Cerebellar cortex (tissue), 1 donor: ENCODE results near the gene AZIN2.

ENCODE experiments used
- DNase-seq: peaks from one replicate; pipeline ENCODE4 v3.0.0-alpha.2; 2015; ENCODE audit warnings: low spot score

Gene AZIN2

DNA sequence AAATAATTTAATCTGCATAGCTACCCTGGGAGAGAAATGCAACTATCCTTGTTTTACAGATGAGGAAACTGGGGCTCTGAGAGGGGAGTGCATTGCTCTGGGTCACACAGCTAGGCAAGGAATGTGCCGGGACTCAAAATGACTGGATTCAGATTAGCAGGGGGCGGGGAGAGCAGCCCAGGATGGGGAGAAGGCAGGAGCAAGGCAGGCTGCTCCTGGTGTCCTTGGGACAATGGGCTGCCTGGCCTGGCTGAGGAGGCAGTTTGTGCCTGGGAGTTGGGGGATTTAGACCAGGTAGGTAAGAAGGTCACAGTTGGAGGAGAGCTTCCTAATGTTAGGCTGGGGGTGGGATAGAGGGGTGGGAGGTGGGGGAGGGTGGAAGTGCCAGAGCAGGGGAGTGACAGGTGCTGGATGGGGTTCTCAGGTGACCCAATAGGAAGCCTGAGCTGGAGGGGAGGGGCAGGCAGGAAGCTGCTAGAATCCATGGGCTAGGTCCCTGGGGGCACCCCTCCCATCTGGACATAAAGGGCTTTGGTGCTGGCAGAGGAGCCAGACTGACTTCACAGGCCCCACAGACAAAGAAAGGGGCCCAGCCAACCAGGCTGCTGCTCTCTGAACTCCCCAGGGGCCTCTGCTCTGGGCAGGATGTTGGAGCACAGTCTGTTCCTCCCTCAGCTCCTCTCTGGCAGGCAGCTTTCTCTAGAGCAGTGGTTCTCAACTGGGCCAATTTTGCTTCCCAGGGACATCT is 71.9 kb downstream of the AZIN2 start:
- peak; percentile 31 for DNase-seq

DNA sequence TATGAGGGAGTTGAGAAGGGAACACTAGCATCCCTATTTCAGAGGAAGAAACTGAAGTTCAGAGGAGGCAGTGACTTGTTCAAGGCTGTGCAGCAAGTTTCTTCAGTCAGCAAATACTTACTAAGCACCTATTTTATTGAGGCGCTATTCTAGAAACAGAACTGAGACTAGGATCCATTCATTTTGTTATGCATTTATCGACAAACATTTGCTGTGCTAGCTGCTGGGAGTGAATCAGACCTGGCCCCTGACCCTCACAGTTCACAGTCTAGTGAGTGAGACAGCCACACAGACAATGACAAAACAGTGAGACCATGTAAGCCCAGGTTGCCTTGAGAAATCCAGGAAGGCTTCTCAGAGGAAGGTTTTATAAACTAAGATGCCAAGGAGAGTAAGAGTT is 72.7 kb downstream of the AZIN2 start:
- DNase-seq: no peak

DNA sequence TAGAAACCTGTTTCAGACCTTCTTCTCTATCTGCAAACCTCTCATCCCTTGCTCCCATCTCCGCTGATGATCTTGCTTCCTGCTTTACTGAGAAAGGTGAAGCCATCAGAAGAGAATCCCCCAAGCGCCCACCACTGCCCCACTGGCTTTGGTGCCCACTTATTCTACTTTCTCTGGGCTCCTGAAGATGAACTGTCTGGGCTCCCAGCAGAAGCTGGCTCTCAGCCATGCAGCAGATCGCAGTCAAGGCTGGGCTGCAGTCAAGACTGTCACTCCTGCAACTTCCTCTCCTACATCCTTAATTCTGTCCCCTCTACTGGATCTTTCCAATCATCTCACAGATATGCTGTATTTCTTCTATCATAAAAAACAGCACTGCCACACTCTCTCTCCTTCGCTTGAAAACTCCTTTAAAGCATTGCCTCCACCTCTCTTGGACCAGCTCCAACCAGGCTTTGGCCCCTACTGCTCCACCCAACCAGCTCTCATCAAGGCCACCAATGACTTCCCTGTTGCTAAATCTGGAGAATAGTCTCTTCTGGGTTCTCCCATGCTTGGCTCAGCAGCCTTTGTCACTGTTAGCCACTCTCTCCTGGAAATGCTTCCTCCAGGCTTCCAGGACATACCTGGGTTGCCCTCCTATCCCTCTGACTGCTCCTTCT is 75.1 kb downstream of the AZIN2 start:
- DNase-seq: peak; percentile 45

DNA sequence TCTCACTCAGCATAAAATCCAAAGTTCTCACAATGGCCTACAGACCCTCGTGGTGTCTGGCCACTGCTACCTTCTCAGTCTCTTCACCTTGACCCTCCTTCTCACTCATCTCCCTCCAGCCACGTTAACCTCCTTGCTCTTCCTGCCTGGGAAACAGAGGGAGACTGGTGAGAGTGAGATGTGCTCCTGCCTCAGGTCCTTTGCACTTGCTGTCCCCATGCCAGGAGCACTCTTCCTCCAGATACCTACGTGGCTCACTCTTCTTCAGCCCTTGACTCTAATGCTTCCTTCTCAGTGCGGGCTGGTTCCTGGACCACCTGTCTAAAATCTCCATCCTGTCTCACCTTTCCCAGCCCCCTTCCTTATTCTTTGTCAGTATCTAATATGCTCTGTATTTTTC is 76.2 kb downstream of the AZIN2 start:
- DNase-seq: no peak

DNA sequence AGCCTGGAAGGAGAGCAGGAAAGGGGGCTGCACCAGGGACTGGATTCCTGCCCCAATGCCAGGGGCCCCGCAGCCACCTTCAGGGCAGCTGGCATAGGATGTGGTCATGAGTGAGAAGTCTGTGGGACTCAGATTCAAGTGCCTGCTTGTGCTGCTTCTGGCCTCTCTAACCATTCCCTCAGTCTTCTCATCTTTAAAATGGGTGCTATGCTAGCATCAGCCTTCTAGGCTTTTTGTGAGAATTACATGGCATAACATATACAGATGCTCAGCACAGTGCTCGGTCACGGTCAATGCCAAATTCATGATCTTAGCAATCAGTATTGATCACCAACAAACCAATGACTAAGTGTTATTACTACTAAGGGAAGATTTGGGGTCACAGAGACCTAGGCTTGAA is 77.4 kb downstream of the AZIN2 start:
- no peak for DNase-seq

DNA sequence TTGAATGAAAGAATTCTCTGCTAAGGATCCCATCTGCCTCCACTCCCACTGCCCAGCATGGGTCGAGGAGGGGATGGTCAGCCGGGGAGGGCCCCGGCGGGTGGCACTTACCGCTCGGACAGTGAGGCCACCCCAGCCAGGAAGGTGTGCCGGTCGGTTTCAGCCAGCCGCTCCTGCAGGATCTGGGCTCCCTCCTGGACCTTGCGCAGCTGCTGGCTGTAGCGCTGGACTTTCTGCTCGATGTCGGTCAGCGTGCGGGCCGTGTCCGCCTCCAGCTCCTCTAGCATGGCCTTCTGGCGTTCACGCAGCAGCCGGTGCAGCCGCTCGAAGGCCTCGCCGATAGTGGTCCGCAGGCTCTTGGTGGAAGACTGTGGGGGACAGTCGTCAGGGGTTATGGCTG is 78.6 kb downstream of the AZIN2 start:
- no peak for DNase-seq

DNA sequence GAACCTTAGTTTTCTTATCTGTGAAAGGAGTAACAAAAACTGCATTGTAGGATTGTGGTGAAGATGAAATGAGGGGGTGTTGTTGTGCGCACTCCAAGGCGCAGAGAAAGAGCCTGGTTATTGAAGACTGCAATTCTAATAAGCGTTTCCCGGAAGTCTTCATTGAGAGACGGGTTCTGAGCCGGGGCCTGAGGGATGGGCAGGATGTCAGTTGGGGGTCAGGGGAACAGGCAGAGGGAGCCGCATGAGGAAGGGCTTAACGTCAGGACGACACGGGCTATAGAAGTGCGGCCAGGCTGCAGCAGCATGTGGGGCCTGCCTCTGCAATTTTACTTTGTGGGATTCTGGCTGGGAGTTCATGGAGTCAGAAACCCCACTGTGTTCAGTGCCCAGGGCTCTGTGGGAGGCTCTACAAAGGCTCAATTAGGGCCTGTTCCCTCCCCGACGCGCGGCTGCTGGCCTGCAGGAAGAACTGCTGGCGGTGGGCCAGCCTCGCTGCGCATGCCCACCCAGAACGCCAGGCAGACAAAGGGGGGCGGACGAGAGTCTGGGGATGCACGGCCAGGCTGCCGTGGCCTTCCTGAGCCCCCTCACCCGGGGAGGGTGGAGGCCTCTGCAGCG is 80.2 kb downstream of the AZIN2 start:
- DNase-seq: peak; percentile 52

DNA sequence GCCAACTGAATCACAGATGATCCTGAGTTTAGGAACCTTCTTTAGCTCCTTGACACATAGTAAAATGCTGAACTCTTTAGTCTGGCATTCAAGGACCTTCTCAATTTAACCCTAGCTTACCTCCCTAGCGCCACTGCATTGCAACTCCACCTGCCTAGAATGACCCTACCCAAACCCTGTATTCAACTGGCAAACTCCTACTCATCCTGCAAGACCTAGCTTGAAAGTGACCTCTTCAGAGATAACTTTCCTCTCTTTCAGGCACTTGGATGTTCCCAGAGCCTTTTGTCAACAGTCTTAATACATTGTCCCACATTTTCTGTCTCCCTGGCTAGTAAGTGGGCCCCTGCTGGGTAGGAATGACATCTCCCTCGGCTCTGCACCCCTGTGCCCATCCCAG is 81.2 kb downstream of the AZIN2 start:
- no peak for DNase-seq

DNA sequence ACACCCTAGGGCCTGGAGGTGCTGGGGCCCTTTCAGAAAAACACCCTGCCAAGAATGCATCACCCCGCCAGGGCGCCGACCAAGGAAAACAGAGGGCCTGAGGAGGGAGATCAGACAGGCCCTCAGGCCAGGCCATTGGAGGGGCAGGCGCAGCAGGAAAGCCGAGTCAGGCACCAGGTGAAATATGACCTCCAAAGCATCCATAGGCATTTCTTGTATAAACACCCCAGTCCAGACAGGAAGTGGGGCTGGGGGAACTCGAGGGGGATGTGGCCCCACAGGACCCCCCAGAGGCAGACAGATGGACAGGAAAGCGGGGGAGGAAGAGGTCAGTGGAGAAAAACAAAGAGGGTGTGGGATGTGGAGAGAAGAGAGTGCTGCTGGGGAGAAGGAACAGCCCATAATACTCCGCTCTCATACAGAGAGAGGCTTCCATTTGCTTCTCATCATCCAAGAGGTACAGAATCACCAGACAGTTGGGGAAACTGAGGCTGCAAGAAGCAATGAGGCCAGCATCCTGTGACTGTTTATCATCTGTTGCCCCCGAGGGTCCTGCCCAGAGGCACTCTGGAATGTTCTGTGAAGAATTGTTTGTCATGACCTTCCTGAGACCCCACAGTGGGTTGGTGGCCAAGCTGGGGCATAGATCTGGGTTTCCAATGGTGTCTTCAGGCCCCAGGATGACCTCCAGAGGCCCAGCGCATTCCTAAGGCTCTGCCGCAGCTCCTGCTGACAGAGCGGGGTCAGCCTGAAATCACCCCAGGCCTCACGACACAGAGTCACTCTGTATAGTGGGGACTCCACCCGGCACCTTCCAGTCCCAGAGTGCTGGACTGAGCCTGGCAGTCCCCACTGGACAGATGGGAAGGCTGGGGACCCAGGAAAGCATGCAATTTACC is 82.9 kb downstream of the AZIN2 start:
- no peak for DNase-seq

DNA sequence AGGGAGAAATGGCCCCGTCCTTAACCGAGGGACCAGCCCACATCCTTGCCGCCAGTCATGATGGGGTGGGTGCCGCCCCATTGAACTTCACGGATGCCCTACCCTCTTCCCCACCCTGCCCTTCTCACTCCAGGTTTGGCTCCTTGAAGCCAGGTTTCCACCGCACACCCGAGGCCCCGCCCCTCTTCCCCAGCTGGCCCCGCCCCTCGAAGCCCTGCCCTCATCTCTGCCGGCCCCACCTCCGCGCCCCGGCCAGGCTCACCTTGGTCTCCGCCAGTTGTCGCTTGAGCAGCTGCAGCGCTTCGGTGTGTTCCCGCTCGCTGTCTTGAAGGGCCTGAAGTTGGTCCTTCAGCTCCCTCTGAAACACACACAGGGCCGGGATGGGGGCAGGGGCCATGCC is 84.3 kb downstream of the AZIN2 start:
- no peak for DNase-seq

DNA sequence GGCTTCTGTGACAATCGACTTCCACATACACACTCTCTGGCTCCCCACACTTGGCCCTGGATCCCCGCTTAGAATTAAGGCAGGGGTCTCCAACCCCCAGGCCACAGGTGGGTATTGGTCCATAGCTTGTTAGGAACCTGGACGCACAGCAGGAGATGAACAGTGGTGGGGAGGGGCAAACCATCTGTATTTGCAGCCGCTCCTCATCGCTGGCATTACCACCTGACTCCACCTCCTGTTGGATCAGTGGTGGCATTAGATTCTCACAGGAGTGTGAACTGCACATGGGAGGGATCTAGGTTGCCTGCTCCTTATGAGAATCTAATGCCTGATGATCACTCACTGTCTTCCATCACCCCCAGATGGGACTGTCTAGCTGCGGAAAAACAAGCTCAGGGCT is 84.9 kb downstream of the AZIN2 start:
- no peak for DNase-seq

DNA sequence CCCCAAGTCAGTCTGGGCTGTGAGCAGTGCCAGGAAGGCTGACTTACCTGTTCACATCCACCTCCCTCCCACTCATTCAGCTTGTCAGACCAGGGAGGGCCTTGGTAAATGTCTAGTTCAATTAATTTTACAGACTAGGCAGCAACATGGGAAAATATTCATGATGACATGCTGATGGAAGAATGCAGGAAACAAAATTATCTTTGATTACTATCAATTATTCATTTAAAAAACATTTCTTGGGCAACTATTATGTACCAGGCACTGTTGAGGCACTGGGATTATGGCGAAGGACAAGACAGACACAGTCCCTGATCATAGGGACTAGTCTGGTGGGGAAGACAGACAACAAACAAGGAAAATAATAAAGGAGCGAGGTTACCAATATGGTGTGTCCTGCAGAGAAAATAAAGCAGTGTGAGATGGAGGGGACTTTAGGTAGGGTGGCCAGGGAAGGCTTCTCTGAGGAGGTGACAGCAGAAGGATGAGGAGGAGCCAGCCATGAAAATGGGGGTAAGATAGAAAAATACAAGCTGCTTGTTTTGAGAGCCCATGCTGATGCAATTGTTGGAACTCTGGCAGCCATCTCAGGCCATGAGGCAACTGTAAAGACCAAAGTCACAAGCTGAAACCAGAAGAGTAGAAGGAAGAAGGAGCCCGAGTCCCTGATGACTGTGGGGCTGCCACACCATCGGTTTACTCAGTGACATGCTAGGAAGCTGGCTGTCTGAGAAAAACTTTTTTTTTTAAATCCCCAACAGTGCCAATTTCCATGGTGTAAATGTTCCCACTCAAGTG is 86.9 kb downstream of the AZIN2 start:
- no peak for DNase-seq

DNA sequence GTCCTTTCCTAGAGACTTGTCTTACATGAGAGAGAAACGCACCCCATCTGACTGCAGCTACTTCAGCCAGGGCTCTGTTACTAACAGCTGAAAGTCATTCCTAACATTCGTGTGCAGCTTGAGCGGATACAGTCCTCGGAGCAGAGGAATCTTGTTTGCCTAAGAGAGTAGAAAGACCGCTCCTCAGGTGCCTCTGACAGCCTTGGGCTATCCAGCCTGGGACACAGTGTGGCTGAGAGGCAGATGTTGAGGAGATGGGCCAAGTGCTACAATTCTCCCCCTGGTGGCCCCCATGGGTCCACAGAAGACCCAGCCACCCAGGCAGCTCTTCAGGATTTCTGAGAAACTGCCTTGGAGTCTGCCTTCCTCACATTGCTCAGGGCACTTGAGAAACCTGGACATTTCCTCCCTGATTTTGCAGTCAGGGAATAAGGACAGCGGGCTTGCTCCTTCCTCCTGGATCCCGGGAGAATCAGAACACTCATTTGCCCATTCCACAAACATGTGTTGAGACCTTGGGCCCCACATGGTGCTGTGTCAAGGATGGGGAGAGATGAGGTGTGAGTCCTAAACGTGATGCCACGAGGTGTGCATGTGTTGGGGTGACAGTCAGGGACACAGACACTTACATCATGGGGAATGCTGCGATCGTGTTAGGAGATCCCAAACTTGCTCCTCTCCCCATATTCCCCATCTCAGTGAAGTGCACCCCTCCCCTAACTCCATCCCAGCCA is 87.8 kb downstream of the AZIN2 start:
- DNase-seq: peak; percentile 28

DNA sequence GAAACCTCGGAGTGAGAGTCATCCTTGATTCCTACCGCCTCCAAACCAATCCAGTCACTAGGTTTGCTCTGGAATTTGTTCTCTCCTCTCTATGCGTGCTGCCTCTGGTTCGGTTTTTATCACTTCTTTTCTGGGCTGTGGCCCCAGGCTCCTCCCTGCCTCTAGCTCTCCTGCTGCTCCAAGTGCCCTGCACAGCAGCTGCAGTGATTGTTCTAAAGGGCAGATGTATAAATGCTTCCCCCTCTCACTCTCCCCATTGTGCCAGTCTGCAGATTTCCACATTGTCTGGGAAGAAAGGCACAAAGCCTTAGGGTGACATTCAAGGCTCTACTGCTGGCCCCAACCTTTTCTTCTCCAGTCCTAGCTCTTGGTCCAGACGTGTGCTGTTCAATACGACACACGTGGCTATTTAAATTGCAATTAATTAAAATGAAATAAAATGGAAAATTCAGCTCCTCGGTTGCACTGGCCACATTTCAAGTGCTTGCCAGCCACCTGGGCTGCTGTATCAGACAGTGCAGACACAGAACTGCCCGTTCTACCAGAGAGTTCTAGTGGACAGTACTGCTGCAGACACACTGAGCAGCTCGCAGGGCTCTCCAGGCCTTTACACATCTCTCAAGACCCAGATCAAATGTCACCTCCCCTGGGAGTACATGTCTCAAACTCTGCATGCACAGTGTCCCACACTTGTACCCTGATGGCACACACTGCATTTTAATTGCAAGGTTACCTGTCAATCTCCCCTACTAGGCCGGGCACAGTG is 88.5 kb downstream of the AZIN2 start:
- DNase-seq: peak; percentile 73
